C4-2B (cell line): ENCODE data around the gene ANKRD53.

Source experiments
- H3K27ac ChIP-seq: fragments of 450-650 bp; 2 replicates; pipeline ENCODE4 v1.5.1; 2017
- ZFX ChIP-seq: fragments of 450-650 bp; IDR thresholded peaks from 2 replicates; pipeline ENCODE4 v1.6.1; 2017
- TF ChIP-seq, protein P1 (sequence below): fragments of 450-650 bp; conservative IDR thresholded peaks from 2 replicates; pipeline ENCODE4 v1.5.1; 2017; ENCODE audit warnings: mild to moderate bottlenecking

ANKRD53 gene

GRCh38 chr2:70977605-70978205 is 725 bp upstream of the ANKRD53 start:
- TF ChIP-seq, protein P1, sequence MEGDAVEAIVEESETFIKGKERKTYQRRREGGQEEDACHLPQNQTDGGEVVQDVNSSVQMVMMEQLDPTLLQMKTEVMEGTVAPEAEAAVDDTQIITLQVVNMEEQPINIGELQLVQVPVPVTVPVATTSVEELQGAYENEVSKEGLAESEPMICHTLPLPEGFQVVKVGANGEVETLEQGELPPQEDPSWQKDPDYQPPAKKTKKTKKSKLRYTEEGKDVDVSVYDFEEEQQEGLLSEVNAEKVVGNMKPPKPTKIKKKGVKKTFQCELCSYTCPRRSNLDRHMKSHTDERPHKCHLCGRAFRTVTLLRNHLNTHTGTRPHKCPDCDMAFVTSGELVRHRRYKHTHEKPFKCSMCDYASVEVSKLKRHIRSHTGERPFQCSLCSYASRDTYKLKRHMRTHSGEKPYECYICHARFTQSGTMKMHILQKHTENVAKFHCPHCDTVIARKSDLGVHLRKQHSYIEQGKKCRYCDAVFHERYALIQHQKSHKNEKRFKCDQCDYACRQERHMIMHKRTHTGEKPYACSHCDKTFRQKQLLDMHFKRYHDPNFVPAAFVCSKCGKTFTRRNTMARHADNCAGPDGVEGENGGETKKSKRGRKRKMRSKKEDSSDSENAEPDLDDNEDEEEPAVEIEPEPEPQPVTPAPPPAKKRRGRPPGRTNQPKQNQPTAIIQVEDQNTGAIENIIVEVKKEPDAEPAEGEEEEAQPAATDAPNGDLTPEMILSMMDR = peak; percentile 36
- no peak for TF ChIP-seq ZFX
- no peak overlapping the region for H3K27ac ChIP-seq

GRCh38 chr2:70979180-70979488 is 704 bp downstream of the ANKRD53 start:
- no peak overlapping the region for H3K27ac ChIP-seq
- TF ChIP-seq ZFX = no peak
- TF ChIP-seq, protein P1 = no peak

- TF ChIP-seq, protein P1 = no peak
- no peak for TF ChIP-seq ZFX
- H3K27ac ChIP-seq = no peak overlapping the region
Observed at GRCh38 chr2:70979626-70980025, 1.2 kb downstream of the ANKRD53 start.

DNA sequence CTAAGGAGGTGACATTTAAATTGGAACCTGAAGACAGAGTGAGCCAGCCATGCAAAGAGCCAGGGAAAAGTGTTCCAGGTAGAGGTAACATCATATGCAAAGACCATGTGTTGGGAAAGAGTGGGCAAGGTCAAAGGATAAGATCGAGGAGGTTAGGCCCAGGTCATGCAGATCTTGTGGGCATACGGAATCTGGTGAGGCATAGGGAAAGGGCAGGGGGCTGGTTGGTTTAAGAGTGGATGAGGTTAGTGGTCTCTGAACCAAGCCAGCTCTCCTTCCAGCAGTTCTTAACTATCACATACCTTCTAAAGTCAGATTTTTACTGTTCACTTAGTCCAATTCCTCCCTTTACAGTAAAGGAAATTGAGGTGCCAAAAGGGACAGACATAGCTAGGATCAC is 3.0 kb downstream of the ANKRD53 start:
- TF ChIP-seq, protein P1 = no peak
- no peak for TF ChIP-seq ZFX

DNA sequence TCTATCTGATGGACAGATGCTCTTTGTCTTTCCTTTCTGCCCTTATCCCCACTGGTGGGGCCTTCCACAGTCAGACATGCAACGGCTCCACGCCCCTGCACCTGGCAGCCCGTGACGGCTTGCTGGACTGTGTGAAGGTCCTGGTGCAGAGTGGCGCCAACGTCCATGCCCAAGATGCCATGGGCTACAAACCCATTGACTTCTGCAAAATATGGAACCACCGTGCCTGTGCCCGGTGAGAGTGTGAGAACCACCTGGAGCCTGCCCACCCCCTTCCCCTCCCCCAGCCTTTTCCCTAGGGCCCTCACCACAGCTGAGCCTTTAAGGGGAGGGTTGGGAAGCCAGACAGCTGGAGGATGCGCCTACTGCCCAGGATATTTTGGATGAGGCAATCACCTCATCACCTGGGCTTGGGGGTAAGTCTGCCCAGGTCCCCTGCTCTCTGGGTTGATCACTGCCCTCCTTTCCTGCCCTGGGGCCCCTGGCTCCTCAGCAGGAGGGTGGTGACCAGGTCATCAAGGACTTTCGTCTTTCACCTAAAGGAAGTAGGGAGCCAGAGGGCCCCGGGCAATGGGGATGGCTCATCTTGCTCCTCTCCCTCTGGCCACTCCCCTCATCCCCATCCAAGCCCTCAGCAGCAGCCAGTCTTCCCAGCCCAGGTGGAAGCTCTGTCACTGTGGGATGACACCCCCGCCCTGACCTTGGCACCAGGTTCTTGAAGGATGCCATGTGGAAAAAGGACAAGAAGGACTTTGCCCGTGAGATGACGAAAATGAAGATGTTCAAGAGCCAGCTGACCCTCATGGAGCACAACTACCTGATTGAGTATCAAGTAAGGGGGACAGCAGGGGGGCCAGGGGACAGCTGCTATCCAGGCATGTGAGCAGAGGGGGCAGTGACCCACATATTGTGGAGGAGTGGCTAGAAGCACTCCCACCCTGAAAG is 3.7 kb downstream of the ANKRD53 start:
- TF ChIP-seq ZFX = no peak
- TF ChIP-seq, protein P1 = no peak

More for the DNA sequence above, 3.0 kb downstream of the ANKRD53 start:
- no peak overlapping the region for H3K27ac ChIP-seq

GRCh38 chr2:70982971-70983370 is 4.5 kb downstream of the ANKRD53 start:
- TF ChIP-seq, protein P1 = no peak
- TF ChIP-seq ZFX = no peak

More for the DNA sequence above, 3.7 kb downstream of the ANKRD53 start:
- no peak overlapping the region for H3K27ac ChIP-seq

More at GRCh38 chr2:70982971-70983370, 4.5 kb downstream of the ANKRD53 start:
- no peak overlapping the region for H3K27ac ChIP-seq
